Vagina (tissue), 2 donors: ENCODE measurements around the gene MB.

Source experiments
- CTCF ChIP-seq, 3 experiments: fragments of 450-650 bp in 2 of 3; fragments of 200-600 bp in 1 of 3; sonication (generic) in 1 of 3; IDR thresholded peaks; one replicate each; pipeline ENCODE4 v1.5.1; 2017 to 2019; ENCODE audit warnings: antibody characterized with exemption in 3 of 3, mild to moderate bottlenecking in 2 of 3, moderate library complexity in 2 of 3
- POLR2A ChIP-seq, 2 donors: fragments of 450-650 bp; IDR thresholded peaks; one replicate each; pipeline ENCODE4 v1.6.1; 2017; ENCODE audit warnings: antibody characterized with exemption in 2 of 2, mild to moderate bottlenecking in 2 of 2, moderate library complexity in 2 of 2

- TF ChIP-seq CTCF (IDR thresholded peaks at IDR 0.05) = no peak
- TF ChIP-seq POLR2A (IDR thresholded peaks at IDR 0.05) = no peak
These were observed 23.8 kb downstream of the MB start for GRCh38 chr22:35593071-35593890.
